Suprapubic skin (tissue), 4 donors: ENCODE measurements around the gene CNN2.

ENCODE experiments used
- CTCF ChIP-seq, 2 donors: fragments of 200-600 bp in 1 of 2; fragments of 450-650 bp in 1 of 2; sonication (generic) in 1 of 2; IDR thresholded peaks; one replicate each; pipeline ENCODE4 v1.5.1; 2016 to 2019; ENCODE audit warnings: antibody characterized with exemption in 2 of 2, mild to moderate bottlenecking in 1 of 2, moderate library complexity in 1 of 2
- EP300 ChIP-seq: sonication (generic); formaldehyde crosslinking; IDR thresholded peaks from one replicate; pipeline ENCODE4 v1.6.1; 2017; ENCODE audit warnings: antibody characterized with exemption
- POLR2A ChIP-seq, 2 donors: fragments of 450-650 bp; IDR thresholded peaks; one replicate each; pipeline ENCODE4 v1.6.1; 2017; ENCODE audit warnings: antibody characterized with exemption in 2 of 2, mild to moderate bottlenecking in 2 of 2, moderate library complexity in 2 of 2
- POLR2AphosphoS5 ChIP-seq, 3 donors: sonication (generic); formaldehyde crosslinking; IDR thresholded peaks; one replicate each; pipeline ENCODE4 v1.6.1; 2017; ENCODE audit warnings: antibody characterized with exemption in 3 of 3

DNA sequence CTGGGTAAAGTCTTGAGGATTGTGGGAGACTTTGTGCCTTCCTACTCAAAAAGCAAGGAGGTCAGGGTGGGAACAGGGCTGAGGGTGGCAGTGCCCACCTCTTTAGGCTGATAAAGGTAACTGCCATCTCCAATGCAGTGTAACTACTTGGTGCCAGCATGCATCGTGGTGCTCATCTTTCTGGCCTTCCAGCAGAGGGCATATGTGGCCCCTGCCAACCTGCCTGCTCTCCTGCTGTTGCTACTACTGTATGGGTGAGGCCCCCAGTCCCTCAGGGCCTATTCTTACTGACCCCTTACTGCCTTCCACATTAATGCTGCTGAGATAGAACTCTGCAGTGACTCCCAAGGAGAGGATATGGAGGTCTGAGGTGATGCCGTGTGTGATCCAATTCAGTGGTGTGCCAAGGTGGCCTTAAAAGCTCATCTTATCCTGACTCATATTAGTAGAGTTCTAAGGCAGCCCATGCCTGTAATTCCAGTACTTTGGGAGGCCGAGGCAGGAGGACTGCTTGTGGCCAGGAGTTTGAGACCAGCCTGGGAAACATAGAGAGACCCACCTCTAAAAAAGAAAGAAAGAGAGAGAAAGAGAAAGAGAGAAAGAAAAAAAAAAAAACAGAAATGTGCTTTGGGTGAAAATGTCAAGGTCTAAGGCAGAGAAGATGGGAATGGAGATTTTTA is 30.9 kb downstream of the CNN2 start:
- no peak for TF ChIP-seq CTCF (IDR thresholded peaks at IDR 0.05)
- no peak for TF ChIP-seq POLR2A (IDR thresholded peaks at IDR 0.05)
- no peak for TF ChIP-seq POLR2AphosphoS5 (IDR thresholded peaks at IDR 0.05)
- no peak for TF ChIP-seq EP300
